ENCODE results near the gene PYGB.

The PYGB gene

DNA sequence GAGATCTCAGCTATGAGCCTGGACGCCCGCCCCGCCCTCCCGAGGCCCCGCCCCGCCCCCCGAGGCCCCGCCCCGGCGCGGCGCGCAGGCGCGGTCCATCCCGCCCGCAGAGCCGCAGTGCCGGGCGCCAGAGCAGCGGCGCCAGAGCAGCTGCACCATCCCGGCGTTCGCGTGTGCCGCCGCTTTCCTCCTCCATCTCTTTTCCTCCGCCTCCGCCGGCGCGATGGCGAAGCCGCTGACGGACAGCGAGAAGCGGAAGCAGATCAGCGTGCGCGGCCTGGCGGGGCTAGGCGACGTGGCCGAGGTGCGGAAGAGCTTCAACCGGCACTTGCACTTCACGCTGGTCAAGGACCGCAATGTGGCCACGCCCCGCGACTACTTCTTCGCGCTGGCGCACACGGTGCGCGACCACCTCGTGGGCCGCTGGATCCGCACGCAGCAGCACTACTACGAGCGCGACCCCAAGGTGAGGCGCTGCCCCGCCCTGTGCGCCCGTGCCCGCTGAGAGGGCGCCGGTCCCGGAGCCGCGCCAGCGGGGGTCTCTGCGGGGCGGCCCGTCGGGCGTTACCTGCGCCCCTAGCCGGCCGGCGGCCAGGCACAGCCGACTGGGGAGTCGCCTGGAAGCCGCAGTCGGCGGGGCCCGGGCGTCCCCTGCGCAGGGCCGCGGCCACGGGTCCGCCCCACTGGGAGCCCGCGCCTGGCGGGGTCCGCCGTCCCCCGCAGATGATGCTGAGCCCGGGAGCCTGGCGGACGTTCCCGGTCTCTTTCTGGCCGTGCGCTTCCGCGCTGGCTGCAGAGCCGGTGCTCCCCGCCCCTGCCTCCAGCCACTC, at the start of gene PYGB:
Gene PYGB (plus strand): TSS at position 130 of the 830 bp plus-strand sequence. CDS start 94 bp downstream, at position 224.
- DNase-seq, result peak; percentile 70

- no peak for DNase-seq
Observed at GRCh38 chr20:25198663-25199383, 49.1 kb upstream of the PYGB start.

- DNase-seq, result no peak
Observed at GRCh38 chr20:25199473-25200260, 48.2 kb upstream of the PYGB start.

GRCh38 chr20:25203089-25203488, 44.8 kb upstream of the PYGB start:
- no peak for DNase-seq

DNA sequence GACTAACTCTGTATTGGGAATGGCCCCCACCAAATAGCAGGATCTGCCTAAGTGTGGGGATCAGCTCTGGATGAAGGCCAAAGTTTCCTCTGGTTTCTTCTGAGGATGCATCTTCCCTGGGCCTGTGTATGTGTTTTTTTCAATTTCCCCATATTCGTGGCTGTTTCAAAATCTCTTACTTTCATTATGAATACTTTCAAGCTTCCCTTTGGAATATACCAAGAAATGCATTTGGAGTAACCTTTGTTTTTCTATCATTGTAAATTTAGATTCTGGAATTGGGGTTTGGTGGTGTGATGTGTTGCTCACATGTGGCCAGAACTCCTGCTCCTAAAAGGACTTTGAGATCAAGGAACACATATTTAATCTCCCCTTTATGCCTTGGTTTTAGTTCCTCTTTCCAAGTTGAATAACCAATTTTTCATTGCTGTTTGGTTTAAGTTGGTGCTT, 44.0 kb upstream of the PYGB start:
- no peak for DNase-seq

DNA sequence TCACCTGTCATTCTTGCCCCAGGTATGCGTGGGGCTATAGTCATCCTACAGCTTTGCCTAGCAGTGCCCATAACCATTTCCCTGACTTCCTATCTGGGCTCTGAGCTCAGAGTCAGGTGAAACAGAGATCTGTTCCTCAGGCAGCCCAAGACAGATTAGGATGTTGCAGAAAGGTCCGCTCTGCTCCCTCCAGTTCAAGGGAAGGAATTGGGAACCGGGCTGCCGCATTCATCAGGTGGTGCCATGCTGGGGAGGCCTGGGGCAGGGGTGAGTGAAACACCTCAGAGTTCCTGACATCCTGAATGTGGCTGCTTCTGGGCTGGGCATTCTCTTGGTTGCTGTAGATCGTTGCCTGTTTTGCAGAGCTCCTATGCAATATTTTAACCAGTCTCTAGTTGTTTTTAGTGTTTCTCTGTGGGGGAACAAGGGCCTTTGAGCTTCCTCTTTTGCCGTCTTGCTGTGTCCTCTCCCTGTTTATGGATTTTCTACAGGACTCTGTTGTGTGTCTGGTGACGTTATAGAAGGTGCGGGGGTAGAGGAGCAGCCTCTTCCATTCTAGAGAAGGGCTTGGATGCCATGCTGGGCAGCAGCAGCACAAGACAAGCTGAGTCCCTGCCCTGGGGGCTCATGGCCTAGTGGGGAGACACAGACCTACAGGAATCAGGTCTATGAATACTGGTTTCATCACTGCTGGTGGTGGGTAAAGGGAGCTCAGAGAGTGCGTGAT, 43.2 kb upstream of the PYGB start:
- DNase-seq, result no peak

DNA sequence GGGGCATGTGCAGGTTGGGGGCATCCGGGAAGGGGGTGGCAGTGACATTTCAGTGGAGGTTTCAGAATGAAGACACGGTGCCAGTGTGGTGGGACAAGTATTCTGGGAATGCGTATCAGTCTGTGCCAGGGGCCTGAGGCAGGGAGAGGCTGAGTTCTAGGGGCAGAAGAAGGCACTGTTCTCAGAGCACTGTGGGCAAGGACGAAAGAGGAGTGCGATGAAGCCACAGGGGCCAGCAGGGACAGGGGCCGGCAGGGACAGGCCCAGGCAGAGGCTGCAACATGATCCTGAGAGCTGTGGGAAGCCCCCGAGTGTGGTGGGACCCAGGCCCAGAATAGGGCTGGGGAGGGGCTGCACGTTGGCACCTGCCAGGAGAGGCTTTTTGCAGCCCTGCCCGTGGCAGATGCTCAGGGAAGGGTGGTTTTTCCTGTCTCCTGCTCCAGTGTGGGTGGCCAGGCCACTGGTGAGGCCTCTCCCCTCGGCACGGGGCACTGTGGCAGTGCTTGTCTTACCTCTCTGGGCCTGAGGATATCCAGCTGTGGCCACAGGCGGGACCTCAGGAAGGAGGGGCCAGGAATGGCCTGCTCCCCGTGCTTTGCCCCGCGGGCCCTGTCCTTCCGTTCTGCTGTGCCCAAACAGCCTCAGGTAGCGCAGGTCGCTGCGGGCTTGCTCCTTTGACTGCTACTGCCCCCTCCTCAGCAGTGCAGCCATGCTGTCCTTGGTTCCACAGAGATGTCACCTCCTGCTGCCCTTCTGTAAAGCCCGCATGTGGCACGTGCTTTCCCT, 42.4 kb upstream of the PYGB start:
- DNase-seq, result no peak

- DNase-seq, result no peak
Observed at GRCh38 chr20:25206063-25206403, 41.9 kb upstream of the PYGB start.

DNA sequence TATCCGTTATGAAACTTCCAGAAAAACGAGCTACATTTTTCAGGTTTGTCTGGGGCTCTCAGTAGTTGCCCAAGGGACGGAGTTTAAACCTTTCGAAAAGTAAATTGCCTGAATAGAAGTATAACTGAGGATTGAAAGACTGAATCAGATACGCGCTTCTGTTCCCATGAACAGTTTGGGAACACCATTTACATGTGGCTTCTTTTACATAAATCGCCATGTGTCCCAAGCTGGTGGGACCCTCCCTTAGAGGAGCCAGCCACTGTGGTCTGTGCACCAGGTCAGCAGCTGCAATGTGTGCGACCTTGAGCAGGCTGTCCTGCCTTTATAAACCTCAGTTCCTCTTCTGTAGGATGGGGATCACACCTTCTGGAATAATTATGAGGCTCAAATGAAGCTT, 41.3 kb upstream of the PYGB start:
- DNase-seq, result no peak

DNA sequence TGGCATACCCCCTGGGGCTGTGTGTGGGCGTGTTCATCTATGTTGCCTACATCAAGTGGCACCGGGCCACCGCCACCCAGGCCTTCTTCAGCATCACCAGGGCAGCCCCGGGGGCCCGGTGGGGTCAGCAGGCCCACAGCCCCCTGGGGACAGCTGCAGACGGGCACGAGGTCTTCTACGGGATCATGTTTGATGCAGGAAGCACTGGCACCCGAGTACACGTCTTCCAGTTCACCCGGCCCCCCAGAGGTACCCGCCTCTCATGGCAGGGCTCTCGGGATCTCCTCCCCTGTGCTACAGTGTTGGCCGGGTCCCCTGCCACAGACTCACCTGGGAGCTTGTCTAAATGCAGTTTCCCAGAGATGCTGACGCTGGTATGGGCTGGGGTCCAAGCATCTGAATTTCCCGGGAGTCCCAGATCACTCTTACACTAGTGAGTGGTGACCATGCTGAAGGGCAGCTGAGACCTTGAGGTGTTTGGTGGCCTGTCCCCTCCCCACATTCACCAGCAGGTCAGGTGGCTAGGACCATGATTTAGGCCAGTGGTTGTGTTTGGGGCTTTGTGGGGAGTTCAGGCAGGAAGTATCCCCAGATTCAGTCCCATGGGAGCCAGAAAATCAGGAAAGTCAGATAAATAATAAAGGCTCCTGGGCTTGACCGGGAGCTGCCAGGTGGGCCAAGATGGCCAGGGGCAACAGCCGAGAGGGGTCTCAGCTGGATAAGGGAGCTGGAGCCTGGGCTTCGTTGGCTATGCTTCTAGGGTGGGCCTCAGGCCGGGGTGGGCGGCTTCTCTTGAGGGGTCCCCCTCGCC, 40.5 kb upstream of the PYGB start:
- no peak for DNase-seq

DNA sequence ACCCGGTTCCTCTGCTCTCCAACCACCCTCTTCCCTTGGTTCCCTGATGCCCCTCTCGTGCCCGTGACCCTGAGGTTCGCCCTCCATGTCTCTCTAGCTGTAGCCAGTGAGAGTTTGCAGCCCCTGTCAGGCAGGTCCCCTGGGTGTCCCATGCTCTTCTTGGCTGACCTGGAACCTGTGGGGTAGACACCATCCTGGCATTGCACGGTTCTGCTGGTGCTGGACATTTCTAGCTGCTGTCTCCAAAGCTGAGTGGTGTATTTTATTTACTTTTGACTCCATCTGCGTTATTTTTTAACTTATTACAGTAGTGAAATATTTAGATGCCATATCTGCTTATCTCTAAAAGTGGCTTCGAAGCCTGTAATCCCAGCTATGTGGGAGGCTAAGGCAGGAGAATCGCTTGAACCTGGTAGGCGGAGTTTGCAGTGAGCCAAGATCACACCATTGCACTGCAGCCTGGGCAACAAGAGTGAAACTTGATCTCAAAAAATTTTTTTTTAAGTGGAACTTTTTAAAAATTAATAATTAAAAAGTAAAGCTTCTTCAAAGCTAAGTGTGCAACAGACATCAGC, 39.8 kb upstream of the PYGB start:
- DNase-seq, result no peak

DNA sequence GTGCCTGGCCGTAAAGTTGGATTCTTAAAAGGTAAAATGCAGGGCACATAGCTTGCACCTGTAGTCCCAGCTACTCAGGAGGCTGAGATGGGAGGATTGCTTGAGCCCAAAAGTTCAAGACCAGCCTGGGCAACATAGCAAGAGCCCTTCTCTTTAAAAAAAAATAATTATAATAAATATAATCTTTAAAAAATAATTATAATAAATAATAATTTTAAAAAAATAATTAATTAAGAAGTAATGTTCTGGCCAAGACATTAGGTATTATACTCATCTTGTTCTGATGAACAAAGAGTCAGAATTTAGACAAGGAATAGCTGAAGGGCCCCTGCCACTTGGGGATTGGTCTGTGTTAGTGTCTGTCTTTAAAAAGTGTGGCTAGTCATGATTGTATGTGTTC, 38.5 kb upstream of the PYGB start:
- no peak for DNase-seq

- DNase-seq, result no peak
Observed at GRCh38 chr20:25209911-25210310, 38.0 kb upstream of the PYGB start.

- DNase-seq, result no peak
Observed at GRCh38 chr20:25211273-25211672, 36.6 kb upstream of the PYGB start.

DNA sequence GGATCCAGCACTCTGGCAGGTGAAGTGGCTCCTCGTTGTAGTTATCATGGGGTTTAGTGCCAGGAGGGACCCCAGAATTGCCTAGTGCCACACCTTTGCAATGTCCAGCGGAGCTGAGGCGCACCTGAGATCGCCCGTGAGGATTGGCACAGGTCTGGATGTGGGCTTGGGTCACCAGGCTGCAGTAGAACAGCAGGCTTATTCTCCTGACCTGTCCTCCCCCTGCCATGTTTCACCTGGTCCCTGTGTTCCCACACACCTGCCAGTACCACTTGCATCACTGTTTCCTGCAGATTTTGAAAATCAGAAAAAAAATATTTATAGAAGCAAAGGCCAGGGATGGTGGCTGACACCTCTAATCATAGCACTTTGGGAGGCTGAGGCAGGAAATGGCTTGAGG, 35.6 kb upstream of the PYGB start:
- no peak for DNase-seq

GRCh38 chr20:25213566-25214425, 34.1 kb upstream of the PYGB start:
- no peak for DNase-seq

GRCh38 chr20:25214426-25214790, 33.5 kb upstream of the PYGB start:
- no peak for DNase-seq

DNA sequence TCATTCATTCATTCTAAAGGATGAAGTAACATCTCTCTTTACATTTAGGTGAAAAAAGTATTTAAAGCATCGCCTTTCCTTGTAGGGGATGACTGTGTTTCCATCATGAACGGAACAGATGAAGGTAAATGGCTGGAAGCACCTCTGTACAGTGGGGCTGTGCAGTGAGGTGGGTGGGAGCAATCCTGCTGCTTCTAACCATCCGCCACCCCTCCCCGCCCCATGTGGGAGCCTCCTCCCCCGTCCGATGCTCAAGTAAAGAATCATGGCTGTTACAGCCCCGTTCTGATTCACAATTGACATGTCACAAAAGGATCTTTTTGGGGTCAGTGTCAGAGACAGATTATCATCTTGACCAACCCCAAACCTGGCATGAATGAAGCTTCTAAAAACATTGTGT, 33.1 kb upstream of the PYGB start:
- no peak for DNase-seq

GRCh38 chr20:25215521-25215920, 32.4 kb upstream of the PYGB start:
- no peak for DNase-seq
